Dedifferentiated amniotic fluid mesenchymal stem cell (primary cell): ENCODE data around the gene BCAS4.
"Not testable (repeated sequence)": the region's sequence is repeated elsewhere in the genome, so short reads cannot be mapped to it uniquely, and the experiment has no call there.

Source experiments
- DNase-seq: peaks from one replicate; pipeline ENCODE4 v3.0.0-alpha.2; 2016; ENCODE audit errors: extremely low spot score

The BCAS4 gene

DNA sequence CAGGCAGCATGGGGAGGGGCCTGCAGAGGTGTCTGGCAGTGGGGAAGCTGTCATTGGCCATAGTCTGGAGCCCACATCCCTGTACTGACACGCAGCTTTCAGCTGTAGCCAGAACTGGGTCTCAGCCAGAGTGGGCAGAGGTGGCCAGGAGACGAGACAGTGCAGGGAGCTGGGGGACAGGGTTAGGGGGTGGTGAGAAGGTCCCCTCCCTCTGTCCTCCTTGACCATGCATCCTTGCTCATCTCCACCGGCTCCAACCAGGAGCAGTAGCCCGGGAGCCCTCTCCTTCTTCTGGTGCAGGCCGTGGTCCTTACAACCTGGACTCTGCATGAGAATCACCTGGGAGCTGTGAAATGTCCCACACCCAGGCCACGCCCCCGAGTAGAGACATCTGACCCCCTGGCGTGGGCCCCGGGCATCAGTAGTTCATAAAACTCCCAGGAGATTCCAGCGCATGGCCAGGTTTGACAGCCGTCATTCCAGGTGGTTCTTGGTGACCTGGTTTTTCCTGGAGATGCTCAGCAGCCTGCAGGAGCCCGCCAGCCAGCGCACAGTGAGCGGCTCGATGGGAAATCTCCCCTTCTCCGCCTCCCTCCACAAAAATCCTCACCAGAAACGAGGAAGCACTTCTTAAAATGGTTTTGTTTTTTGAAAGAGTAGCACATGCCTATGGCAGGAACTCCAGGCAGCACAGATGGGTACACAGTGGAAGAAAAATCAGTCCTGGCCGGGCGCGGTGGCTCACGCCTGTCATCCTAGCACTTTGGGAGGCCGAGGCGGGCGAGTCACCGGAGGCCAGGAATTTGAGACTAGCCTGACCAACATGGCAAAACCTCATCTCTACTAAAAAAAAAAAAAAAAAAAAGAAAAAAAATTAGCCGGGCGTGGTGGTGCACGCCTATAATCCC is 80.2 kb downstream of the BCAS4 start:
- DNase-seq, result no peak

DNA sequence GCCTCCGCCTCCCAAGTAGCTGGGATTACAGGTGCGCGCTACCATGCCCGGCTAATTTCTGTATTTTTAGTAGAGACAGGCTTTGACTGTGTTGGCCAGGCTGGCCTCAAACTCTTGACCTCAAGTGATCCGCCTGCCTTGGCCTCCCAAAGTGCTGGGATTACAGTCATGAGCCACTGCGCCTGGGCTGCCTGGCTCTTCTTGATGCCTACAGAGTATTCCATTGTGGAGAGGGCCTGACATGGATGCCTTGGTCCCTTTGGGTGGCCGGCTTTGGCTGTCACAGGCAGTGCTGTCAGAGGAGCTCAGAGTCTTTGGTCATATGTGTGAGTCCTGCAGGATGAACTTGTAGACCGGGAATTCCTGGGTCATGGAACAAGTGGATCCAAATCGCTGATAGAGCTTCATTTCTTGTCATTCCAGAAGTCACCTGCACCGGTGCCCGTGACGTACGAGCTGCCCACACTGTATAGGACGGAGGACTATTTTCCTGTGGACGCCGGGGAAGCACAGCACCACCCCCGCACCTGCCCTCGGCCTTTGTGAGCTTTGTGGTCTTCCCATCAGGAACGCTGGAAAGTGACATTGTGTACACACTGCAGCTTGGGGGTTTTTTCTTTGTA is 81.3 kb downstream of the BCAS4 start:
- no peak for DNase-seq

DNA sequence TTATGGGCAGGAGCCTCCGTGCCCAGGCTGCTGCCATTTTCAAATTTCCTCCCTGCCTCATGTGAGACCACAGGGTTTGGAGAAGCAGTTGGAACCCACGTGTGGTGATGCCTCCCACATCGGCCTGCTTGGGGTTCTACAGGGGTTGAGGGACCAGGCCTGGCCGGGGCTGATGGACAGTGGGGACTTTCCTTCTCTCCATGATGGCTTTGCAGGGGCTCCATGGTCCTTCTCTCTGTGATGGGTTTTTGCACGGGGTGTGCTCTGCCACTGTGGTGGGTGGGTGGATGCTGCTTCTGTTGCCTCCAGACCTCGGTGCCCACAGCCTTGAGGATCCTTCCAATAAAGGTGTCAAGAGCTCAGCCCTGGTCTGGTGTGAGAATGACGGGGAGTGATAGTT is 82.0 kb downstream of the BCAS4 start:
- DNase-seq, result no peak

DNA sequence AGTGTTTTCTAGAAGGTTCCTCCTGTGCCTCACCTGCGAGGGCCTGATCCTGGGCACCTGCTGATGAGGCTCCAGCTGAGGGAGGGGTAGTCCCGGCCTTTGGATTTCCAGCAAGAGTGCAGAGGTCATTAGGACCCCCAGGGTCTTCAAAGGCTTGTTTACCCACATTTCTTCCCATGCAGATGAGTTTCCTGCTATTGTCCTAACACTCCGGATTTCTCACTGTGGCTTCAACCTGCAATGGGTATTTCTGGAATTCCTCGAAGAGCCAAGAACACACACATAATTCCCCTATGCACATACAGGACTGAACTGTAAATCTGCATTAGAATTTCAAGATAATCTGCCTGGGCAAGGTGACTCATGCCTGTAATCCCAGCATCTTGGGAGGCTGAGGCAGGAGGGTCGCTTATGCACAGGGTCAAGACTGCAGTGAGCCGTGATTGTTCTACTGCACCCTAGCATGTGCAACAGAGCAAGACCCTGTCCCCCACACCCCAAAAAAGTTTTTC is 82.4 kb downstream of the BCAS4 start:
- no peak for DNase-seq

DNA sequence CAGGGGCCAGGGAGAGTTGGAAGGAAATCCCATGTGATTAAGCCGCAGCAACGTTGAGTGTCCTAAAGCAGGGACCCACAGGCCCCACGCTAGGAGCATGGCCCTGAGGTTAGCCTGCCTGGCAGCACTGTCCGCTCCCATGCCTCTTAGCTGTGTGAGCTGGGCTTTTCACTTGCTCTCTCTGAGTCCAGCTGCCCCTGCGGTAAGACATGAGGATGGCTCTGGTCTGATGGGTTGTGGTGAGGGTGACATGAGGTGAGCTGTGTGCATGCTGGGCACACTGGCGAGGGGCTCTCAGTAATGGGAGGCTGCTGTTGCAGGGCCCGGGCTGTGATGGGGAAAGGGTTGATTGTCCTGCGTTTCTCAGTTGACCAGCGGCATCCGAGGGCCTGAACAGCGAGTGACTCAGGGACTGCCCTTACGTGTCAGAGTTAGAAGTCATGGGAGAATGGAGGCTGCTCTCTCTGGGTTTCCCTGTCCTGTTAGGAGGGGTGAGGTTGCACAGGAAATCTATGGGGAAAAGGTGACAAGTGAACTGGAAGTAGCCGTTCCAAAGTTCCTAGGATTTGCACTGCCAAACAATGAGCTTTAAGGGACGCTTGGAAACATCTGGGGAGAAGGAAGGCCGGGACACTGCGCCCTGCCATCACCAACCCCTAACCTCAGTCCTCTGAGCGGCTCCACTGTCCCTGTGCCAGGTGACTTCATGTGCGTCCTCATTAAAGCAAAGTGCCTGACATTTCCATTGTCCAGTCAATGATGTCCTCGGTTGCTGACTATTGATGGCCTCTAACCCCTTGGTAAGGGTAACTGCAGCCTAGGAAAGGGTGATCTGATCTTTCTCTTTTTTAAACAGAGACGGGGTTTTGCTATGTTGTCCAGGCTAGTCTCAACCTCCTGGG is 85.0 kb downstream of the BCAS4 start:
- DNase-seq, result no peak

DNA sequence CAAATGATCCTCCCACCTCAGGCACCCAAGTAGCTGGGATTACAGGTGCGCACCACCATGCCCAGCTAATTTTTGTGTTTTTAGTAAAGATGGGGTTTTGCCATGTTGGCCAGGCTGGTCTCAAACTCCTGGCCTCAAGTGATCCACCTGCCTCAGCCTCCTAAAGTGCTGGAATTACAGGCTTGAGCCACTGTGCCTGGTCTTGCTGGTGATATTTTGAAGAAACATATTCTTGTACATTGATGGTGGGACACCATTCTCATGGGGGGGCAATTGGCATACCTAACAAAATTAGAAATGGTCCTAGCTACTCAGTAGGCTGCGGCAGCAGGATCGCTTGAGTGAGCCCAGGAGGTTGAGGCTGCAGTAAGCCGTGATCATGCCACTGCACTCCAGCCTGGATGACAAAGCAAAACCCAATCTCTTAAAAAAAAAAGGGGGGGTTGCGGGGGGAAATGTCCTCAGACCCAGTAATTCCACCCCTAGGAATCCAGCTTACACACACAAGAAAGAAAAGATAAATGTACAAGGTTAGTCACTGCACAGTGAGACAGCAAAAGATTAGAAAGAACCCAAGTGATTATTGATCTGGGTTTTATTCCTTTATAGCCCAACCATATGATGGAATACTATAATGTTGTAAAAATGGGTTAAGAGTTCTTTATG is 87.0 kb downstream of the BCAS4 start:
- DNase-seq, result not testable (repeated sequence)

DNA sequence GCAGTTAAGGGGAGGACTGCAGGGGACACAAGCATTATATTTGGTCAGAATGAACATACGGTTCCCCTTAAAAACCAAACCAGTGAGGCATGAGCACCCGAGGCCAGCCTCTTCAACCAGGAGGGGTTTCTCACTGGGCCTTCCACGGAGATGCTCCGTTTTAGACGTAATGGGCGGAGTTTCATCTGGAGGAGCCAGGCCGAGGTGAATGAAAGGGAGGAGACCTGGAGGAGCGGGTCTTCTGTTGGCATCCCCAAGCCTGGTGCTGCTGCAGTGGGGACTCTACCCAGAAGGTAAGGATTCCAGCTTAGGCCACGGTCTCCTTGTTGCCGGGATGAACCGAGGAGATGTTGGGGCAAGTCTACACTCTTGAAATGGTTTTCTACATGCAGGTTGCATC is 89.0 kb downstream of the BCAS4 start:
- DNase-seq, result no peak

DNA sequence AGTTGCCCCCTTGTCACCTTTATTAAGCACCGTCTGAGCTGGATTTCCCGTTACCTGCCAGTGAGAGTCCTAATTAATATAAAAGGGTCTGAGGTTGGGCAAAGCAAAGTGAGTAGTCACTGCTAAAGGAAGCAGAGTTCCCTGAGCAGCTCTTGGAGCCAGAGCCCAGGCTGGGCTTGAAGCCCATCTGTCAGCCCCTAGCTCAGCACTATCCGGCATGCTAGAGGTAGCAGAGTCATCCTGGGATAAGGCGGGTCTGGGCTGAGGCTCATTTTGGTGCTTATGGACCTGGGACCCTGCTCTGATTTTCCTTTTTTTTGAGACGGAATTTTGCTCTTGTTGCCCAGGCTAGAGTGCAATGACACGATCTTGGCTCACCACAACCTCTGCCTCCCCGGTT is 90.2 kb downstream of the BCAS4 start:
- no peak for DNase-seq

DNA sequence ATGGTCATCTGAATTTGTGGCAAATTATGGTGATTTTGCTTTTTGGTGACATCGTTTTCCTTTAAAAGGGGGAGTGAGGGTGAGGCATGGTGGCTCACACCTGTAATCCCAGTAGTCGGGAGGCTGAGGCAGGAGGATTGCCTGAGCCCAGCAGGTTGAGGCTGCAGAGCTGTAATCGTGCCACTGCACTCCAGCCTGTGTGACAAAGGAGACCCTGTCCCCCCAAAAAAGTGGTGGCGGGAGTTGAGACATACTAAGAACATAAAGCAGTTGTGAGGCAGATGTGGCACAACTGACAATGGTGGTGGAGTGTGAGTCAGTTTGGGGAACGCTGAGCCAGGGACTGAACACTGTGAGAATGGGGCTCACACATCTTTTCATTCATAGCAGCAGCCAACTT is 90.9 kb downstream of the BCAS4 start:
- no peak for DNase-seq

DNA sequence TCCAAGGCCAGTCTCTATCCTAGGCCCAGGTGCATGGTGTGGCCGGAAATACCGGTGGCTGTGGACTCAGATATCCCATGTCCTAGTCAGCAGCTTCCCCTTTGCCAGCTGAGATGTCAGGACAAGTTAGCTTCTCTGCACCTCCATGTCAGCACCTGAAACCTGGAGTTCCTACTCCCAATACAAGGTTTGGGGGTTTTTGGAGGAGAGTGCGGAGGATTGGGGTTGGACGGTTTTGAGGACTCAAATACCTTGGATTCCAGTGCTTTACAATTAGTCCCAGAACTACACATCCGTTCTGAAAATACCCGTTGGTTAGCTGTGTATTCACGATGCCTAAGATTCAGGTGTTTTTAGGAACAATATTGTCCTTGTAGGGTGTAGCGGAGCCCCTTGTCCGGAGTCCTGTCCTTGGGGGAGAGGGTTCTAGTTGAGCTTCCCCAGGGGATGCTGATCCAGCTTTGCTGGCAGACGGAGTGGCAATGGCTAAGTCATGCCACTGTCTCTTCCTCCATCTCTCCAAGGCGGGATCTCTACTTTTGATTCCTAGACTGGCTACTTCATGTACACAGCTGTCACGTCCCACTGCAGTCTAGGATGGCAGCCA is 91.4 kb downstream of the BCAS4 start:
- no peak for DNase-seq

DNA sequence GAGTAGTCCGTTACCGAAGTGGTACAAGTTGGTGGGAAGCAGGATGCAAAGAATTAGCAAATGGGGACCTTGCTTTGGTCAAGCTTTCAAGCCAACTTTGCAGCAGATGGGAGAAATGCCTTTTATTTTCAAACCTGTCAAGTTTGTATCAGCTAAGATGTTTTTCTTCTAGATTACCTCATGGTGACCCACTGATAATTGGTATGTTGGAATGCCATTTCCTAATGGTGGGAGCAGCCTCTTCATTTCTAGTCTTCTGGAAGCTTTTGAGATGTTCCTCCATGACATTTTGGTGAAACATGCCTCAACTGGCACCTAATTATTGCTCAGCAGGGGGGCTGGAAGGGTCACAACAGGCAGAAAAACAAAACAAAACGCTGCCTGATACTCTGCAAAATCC is 92.7 kb downstream of the BCAS4 start:
- no peak for DNase-seq

DNA sequence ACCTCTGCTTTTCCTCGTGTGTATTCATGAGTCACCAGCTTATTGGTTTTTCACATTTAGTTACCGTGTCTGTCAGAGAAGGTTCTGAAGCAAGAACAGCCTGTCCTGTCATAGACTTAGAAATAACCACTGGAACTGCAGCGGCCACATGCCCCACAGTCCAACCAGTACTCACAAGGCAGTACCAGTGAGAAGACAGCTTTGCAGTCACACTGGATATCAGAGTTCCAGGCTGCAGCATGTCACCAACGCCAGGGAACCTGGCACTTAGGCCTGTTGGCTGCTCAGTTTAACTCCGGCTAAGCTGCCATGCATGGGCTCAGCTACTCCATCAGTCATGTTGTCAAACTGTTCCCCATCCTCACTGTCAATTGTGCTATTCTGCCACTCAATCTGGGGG is 96.3 kb downstream of the BCAS4 start:
- no peak for DNase-seq

DNA sequence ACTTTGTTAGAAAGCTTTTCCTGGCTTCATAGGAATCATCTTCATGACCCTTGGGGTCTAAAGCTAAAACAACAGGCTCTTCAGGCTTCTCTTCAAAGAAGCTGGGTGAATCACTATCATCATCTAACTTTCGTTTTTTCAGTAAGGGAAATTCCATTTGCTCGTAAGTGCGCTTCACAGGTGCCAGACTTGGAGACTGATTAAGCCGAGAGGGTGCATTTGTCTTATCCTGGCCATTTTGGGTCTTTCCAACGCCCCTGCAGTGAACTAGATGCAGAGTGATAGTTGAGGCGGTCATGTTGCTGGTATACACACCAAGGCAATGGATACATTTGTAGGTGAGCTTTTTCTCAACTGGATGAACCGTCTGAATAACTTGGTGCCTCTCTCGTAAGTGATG is 97.5 kb downstream of the BCAS4 start:
- DNase-seq, result no peak

DNA sequence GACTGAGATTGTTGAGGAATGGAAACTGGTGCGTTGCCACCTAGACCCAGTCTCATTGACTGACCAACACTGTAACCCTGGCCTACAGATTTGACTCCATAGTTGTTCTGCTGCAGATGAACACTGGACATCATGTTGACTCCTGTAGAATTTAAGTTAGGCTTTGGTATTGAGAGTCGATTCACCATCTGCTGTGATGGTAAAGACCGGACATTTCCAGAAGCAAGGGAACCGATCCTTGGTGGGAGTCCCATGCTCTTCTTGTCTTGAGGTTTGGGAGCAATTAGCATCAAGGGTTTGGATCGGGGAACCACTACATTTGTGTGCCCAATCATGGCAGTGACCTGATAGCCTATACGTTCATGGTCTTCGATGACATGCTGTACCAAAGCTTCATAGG is 98.8 kb downstream of the BCAS4 start:
- DNase-seq, result no peak

DNA sequence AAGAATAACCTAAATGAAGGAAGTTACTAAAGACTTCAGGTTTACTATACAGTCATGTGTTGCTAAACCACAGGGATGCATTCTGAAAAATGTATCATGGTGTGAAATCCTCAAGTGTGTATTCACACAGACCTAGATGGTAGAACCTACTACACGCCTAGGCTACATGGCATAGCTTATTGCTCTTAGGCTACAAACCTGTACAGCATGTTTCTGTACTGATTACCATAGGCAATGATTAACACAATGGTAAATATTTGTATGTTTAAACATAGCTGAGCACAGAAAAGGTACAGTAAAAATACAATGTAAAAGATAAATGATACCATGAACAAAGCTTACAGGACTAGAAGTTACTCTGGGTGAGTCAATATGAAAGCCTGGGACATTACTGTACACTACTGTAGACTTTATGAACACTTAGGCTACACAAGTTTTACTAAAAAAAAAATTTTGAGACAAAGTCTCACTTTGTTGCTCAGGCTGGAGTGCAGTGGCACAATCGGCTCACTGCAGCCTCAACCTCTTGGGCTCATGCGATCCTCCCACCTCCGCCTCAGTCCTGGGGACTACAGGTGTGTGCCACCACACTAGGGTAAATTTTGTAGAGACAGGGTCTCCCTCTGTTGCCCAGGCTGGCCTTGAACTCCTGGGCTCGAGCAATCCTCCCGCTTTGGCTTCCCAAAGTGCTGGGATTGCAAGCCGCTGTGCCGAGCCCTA is 100.4 kb downstream of the BCAS4 start:
- DNase-seq, result no peak

DNA sequence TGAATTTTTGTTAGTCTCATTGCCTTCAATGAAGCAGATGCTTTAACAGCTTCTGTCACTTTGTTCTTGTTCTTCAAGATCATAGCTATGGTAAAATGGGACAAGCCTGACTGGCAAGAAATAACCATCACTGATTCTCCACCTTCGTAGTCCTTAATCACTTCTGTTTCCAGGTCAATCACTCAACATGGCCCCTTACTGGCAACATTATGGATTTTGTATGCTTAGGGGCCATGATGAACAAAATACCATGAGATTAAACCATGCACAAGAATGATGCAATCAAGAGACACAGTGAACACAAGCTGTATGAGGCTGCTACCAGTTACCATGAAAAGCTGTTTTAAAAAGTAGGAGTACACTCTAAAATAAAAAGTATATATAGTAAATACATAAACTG is 103.6 kb downstream of the BCAS4 start:
- DNase-seq, result peak; percentile 34

DNA sequence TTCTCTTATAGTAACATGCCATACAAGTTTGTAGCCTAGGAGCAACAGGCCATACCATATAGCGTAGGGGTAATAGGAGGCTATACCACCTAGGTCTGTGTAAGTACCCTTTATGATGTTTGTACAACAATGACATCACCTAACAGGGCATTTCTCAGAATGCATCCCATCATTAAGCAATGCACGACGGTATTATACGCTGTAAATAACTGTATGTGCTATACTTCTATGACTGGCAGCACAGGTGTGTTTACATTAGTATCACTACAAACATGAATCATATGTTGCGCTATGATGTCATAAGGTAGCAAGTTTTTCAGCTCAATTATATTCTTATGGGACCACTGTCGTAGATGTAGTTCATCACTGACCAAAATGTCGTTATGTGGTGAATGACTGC is 105.4 kb downstream of the BCAS4 start:
- DNase-seq, result no peak

DNA sequence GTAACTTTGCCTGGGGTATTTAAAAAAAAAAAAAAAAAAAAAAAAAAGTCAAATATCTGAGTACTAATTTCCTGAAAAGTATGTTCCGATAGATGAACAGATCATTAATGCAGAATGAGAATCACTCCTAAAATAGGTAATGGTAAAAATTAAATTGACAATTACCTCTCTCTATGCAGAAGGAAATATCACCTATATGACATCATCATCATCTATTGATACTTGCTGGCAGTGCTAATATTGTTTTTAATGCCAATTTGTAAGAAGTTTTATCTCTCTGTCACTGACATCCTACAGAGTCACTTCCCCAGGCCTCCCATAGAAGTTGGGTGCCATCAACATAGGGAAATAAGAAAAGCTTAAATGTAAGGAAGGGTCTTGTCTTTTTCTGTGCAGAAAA is 106.4 kb downstream of the BCAS4 start:
- no peak for DNase-seq

DNA sequence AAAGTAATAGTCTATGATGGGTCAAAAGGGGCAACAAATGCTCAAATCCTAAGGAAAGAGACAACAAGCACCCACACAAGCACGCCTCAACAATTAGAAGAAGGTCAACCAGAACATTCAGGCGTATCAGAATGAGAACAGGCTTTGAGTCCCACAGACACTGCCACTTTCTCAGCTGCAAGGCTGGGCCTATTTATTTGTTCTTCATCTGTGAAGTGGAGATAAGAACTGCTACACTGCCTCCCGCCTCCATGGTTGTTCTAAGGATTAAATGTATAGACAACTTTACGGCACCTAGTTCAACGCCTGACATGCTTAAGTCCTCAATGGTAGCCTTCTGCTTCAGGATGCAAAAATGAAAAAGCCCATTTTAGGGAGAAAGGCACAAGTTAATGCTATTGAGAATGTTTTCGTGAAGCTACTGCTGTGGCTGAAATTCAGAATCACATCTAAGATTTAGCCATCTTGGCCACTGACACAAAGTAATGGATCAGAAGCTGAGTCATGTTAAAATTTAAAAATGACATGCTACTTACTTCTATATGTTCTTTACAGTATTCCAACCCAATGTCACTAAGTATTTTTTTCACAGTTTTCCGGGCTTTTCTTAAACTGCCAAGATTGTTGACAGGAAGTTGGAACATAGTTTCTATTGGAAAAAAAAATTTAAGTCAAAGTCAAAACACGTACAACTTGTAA is 108.6 kb downstream of the BCAS4 start:
- DNase-seq, result no peak

DNA sequence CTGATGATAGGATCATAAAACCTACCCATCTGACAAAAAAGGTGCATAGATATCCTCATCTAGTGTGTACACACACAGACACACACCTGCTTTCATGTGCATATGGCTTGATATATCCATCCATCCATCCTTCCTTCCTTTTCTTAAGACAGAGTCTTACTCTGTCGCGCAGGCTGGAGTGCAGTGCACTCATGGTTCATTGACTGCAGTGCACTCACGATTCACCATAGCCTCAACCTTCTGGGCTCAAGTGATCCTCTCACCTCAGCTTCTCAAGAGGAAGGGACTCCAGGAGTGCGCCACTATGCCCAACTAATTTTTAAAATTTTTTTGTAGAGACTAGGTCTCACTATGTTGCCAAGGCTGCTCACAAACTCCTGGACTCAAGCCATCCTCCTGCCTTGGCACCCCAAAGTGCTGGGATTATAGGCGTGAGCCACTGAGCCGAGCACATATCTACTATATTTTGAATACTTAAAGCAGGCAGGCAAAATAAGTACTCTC is 109.3 kb downstream of the BCAS4 start:
- DNase-seq, result no peak
